ENCODE data around the gene MRPS18A.

The MRPS18A gene

DNA sequence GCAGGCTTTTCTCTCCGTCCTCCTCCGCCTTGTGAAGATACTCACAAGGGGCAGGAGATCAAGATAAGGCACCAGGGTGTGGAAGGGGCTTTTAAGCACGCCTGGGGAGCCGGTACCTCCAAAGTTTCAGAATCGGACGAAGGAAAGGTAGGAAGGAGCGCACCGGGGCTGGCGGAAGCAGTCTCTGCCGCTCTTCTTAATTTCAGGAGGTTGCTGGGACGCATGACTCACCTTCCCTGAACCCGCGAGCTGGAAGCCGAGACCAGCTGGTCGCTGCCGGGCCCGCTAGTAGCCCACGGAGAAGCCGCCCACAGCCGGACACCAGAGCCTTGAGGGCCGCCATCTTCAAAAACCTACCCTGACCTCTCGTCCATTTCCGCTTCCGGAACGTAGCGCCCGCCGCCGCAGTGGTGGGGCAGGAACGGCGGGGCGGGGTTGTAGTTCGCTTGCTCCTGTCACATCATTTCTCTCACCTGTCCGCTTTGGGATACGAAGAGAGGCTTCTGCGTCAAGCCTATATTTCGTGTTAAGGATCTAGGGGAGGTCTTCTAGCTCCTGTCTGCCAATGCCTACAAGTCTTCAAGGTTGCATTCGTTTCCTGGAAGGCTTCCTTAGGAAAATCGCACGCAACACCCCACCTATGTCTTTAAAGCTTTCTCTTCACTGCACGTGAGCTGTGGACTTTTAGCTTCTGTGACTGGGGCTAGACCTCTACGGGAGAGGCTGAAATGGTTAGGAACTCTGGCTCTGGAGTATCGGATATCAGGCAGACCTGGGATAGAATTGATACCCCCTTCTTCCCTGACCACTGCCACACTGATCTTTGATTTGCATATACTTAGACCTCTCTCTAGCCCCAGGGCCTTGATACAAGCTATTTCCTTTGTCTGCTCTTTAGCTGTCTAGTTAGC is at the start of gene MRPS18A:
MRPS18A (minus strand) TSS at position 355 of the 911 bp plus-strand sequence; CDS start at position 343, 12 bp downstream.
- peak; percentile 90 for DNase-seq (ENCODE audit: low spot score)

DNA sequence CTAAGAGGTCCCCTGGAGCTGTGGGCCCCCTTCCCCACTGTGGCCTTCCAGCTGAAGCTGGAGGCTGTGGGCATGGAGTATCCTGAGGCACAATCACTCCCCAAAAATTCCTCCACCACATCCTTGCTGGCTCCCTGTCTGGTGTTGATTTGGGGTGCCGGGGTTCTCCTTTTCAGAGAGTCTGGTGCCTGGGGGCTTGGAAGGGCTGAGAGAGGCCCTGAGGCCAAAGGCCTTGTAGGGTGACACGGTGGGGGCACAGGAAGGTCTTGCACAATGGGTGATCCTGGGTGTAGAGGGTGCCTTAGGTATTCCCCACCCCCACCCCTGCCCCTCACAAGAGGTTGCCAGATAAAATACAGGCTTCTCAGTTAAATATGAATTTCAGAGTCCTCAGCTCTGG is 49.3 kb upstream of the MRPS18A start:
- DNase-seq (ENCODE audit: low spot score), result no peak

- DNase-seq (ENCODE audit: low spot score), result no peak
Measured at GRCh38 chr6:43736211-43736786, 48.7 kb upstream of the MRPS18A start.

DNA sequence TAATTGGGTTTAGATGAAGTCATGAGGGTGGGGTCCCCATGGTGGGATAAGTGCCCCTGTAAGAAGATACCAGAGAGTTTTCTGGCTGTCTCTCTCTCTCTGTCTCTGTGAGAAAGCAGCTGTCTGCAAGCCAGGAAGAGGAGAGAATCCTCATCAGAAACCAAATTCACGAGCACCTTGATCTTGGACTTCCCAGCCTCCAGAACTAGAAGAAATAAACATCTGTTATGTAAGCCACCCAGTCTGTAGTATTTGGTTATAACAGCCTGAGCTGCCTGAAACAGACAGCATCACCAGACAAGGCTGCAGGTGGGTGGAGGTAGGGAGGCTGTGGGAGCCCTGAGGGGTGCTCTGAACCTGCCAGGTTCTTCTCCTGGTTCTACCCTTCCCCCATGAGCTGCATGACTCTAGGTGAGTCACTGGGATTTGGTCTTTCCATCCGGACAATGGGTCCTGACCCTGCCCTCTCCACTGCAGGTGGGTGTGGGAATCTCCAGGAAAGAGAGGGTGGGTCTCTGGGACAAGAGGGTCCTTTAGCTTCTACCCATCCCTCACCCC is 48.1 kb upstream of the MRPS18A start:
- DNase-seq (ENCODE audit: low spot score), result no peak

GRCh38 chr6:43734294-43734665 is 46.7 kb upstream of the MRPS18A start:
- DNase-seq (ENCODE audit: low spot score), result no peak

- DNase-seq (ENCODE audit: low spot score), result no peak
Measured at GRCh38 chr6:43733471-43734293, 46.1 kb upstream of the MRPS18A start.

GRCh38 chr6:43730634-43731033 is 43.0 kb upstream of the MRPS18A start:
- no peak for DNase-seq (ENCODE audit: low spot score)

DNA sequence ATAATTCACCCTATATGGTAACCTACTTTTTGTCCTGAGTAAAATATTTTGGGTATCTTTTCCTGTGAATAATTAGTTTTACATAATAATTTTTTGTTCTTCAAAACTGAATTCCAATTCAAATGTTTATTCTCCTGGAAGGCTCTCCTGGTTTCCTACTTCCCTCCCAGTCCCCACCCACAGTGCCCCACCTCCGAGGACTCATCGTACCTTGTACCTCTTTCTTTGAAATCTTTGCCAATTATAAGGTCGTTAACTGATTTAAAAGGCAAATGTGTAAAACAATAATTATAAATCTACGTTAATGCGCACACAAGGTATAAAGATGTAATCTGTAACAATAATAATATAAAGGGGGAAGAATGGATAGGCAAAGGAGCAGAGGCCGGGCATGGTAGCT is 41.9 kb upstream of the MRPS18A start:
- DNase-seq (ENCODE audit: low spot score), result no peak

DNA sequence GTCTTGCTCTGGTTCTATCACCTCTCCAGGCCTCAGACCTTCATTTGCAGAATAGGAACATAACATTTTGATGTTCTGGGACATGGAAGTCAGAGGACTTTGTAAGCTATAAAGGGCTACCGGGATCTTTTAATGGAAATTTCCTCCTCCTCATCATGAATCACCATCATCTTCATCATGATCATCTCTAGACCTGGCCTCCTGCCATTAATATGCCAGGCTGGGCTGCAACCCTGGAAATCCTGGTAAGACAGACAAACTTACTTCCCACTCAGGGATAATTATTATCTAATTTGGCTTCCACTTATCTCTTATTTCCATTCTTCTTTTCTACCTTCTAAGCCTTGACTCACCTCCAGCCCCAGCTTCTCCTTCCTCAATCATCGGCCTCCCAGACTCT is 41.0 kb upstream of the MRPS18A start:
- no peak for DNase-seq (ENCODE audit: low spot score)

DNA sequence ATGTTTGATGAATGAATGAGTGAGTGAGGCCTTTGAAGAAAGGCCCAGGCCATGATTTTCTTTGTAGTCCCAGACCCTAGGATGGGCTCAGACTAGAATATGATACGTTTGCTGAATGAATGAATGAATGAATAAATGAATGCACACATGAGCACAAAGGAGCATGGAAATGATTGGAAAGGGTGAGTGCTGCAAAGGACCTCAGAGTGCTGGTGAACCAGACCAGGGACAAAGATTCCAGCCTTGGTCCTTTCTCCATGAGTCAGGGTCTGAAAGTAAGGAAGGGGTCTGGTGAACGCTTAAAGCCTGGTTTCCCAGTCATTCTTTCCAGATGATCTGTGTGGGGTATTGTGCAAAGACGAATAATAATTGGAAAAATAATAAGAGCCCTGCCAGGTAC is 40.0 kb upstream of the MRPS18A start:
- DNase-seq (ENCODE audit: low spot score), result no peak

DNA sequence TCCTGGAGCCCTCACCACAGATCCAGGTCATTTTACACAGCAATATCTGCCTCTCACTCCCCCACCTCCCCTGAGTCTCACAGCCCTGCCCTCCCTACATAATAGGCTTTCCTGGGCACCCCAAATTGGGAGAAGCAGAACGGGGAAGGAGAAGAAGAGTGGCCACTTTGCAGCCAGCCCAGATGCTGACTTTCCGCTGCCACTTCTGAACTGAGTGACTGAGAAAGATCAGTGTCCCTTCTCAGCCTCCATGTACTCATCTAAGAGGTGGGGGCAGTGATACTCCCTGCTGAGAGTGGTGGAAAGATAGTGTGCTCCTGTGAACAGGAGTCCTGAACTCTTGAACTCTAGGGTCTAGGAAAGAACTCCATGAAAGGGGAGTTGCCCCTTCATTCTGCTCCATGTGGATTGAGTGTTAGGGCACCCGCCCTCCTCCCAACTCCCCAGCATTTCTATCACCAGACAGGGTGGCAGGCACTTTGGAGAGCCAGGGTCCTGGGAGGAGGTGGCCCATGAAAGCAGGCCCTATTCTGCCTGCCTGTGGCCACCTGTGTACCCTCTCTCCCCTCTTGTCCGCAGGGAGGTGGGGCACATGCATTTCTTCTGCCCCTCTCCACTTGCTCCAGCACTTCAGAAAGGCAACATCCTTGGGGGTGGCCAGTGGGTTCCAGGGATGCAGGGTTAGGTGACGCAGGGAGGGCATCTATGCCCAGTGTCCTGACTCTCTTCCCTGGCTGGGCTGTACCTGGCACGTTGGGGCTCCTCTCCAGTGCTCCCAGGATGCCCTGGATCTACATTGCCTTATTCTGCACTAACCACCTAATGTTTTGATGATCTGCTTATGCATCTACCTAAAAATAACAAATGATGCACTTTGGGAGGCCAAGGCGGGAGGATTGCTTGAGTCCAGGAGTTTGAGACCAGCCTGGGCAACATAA is 38.3 kb upstream of the MRPS18A start:
- DNase-seq (ENCODE audit: low spot score), result no peak

GRCh38 chr6:43724914-43725642 is 37.5 kb upstream of the MRPS18A start:
- peak; percentile 56 for DNase-seq (ENCODE audit: low spot score)

- no peak for DNase-seq (ENCODE audit: low spot score)
Measured at GRCh38 chr6:43724354-43724753, 36.8 kb upstream of the MRPS18A start.

DNA sequence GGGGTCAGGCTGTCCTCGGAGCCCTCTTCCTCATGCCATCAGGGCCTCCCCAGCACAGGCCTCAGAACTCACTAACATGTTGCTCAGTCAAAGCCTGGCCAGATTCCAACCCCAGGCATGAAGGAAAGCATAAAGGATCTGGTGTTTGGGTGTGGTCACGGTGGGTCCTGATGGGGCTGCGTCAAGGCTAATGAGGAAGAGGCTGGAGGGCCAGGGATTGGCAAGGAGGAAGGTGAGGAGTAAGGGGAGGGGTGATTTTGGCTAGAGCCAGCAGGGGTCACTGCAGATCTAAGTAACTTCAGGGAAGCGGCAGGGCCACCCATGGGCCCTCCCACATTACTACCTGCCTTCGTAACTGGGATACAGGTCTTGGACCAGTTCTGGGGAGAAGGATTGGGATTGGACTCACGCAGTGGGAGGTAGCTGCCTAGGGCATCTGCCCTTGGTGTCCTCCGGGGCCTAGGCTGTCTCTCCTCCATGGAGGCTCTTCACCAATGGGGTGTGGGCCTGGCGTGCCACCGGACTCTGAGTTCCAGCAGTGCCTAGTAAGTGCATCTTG is 36.2 kb upstream of the MRPS18A start:
- peak; percentile 86 for DNase-seq (ENCODE audit: low spot score)

GRCh38 chr6:43722920-43723545 is 35.4 kb upstream of the MRPS18A start:
- DNase-seq (ENCODE audit: low spot score), result no peak

DNA sequence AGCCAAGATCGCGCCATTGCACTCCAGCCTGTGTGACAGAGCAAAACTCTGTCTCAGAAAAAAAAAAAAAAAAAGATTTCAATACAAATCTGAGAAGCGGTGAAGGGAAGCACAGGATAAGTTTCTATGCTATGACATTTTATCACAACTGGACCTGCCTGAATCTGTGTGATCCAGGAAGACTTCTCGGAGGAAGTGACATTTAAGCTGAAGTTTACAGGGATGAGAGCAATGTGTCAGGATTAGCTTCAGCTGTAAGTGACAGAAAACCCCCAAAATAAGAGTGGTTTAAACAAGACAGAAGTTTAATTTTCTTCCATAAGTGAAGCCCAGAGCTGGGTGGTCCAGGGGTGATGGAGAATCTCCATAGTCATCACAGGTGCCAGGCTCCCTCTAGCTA is 33.4 kb upstream of the MRPS18A start:
- DNase-seq (ENCODE audit: low spot score), result no peak

DNA sequence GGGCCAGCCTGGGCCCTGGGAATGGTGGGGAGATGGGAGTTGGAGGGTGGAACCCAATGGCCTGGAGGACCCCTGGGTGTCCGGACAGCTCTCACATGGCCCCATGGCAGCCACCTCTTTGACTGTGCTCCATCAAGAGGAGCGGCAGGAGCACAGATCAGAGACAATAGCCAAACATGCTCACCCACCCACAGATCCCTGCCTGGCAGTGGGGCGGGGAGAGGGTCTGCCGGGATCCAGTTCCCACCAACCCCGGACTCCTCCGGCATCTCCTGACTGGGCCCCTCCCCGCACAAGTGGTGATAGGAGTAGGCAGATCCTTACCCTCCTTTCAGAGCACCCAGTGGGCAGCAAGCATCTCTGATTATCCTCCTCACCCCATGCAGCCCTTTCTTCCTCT is 31.9 kb upstream of the MRPS18A start:
- no peak for DNase-seq (ENCODE audit: low spot score)

DNA sequence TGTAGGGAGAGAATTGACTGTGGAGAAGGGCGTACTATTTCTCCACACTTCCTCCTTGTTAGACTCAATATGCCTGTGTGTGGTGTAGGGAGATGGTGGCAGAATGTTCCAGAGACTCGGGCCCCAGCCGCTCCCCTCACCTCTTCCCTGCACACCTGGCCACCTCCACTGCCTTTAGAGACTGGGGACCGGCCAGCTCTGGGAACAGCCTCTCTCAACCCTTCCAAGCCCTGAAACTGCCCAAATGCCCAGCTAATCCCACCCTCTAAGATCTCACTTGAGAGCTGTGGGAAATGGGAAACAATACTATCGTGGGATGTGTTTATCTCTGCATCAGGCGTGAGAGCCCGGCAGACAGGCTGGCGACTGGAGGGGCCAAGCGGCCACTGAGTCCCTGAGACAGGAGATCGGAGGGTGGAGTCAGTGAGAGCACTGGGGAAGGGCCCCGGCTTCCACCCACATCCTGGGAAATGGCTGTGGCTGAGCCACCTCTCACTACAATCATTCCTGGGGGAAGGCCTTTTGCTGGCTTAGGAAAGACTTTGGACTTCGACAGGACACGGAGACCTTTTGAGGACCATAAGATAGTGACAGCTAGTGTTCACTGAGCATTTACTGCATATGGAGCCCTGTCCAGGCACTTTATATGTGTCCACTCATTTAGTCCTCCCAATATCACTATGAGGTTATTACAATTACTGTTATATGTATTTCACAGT is 31.0 kb upstream of the MRPS18A start:
- no peak for DNase-seq (ENCODE audit: low spot score)

DNA sequence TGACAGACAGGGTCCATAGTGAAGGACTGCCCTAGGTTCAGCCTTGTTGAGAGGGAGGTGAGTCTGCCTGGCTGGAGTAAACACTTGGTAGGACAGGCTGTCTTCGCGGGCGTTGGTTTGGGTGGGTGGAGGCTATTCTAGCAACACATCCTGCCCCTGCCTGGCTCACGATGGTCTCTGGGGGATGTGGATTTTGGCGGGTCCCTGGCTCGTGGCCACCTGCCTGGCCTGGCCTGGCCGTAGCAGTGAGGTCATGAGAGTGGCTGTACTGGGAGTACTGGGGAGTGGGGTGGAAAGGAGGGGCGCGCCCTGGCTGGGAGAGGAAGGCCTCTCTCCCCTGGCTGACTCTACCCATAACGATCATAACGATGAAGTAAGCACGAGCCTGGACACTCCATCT is 30.2 kb upstream of the MRPS18A start:
- no peak for DNase-seq (ENCODE audit: low spot score)
